ENCODE measurements around the gene KCNN3.
A peak's percentile ranks its signal among the peaks of the same experiment; 100 is the strongest.

Gene KCNN3

GRCh38 chr1:154744352-154745035 is 125.6 kb downstream of the KCNN3 start:
- intact Hi-C loops (cut with DNase I) = no loop called here
- DNase-seq = peak in 1 of 10 donors; percentile 79

- peak in 1 of 10 donors; percentile 10 for DNase-seq
- intact Hi-C loops (cut with DNase I) = no loop called here
Measured at GRCh38 chr1:154743526-154744036, 126.5 kb downstream of the KCNN3 start.

GRCh38 chr1:154742606-154743005 is 127.5 kb downstream of the KCNN3 start:
- peak in 1 of 10 donors; percentile 59 for DNase-seq
- intact Hi-C loops (cut with DNase I) = no loop called here

- intact Hi-C loops (cut with DNase I) = no loop called here
Measured at GRCh38 chr1:154741741-154742495, 128.2 kb downstream of the KCNN3 start.

GRCh38 chr1:154741327-154741726 is 128.8 kb downstream of the KCNN3 start:
- intact Hi-C loops (cut with DNase I) = no loop called here
- DNase-seq = no peak

More at GRCh38 chr1:154741741-154742495, 128.2 kb downstream of the KCNN3 start:
- peak in 1 of 10 donors; percentile 62 for DNase-seq

GRCh38 chr1:154739654-154740053 is 130.4 kb downstream of the KCNN3 start:
- intact Hi-C loops (cut with DNase I) = no loop called here
- no peak for DNase-seq

GRCh38 chr1:154736841-154737240 is 133.2 kb downstream of the KCNN3 start:
- intact Hi-C loops (cut with DNase I) = no loop called here
- DNase-seq = peak in 1 of 10 donors; percentile 31

- no peak for DNase-seq
- intact Hi-C loops (cut with DNase I) = no loop called here
Measured at GRCh38 chr1:154735804-154736168, 134.3 kb downstream of the KCNN3 start.

GRCh38 chr1:154735061-154735803 is 134.8 kb downstream of the KCNN3 start:
- intact Hi-C loops (cut with DNase I) = no loop called here
- no peak for DNase-seq

- intact Hi-C loops (cut with DNase I) = no loop called here
- no peak for DNase-seq
Measured at GRCh38 chr1:154733621-154734020, 136.5 kb downstream of the KCNN3 start.

- peak in 1 of 10 donors; percentile 74 for DNase-seq
- intact Hi-C loops (cut with DNase I) = no loop called here
Measured at GRCh38 chr1:154730986-154731489, 139.0 kb downstream of the KCNN3 start.

GRCh38 chr1:154730259-154730658 is 139.8 kb downstream of the KCNN3 start:
- DNase-seq = no peak
- intact Hi-C loops (cut with DNase I) = no loop called here

- DNase-seq = no peak
- intact Hi-C loops (cut with DNase I) = loop anchor here (10.0 kb wide), 1 partner anchor 355 kb away; no protein-coding TSS in a partner anchor
Measured at GRCh38 chr1:154729577-154729976, 140.5 kb downstream of the KCNN3 start.

- DNase-seq = no peak
- intact Hi-C loops (cut with DNase I) = loop anchor here (10.0 kb wide), 1 partner anchor 354 kb away; no protein-coding TSS in a partner anchor
Measured at GRCh38 chr1:154729031-154729442, 141.0 kb downstream of the KCNN3 start.

GRCh38 chr1:154726896-154727753 is 143.0 kb downstream of the KCNN3 start:
- intact Hi-C loops (cut with DNase I) = loop anchor here (10.0 kb wide), 1 partner anchor 352 kb away; no protein-coding TSS in a partner anchor
- DNase-seq = no peak

GRCh38 chr1:154726443-154726842 is 143.6 kb downstream of the KCNN3 start:
- no peak for DNase-seq
- intact Hi-C loops (cut with DNase I) = loop anchor here (10.0 kb wide), 1 partner anchor 352 kb away; no protein-coding TSS in a partner anchor

GRCh38 chr1:154725865-154726264 is 144.2 kb downstream of the KCNN3 start:
- intact Hi-C loops (cut with DNase I) = loop anchor here (10.0 kb wide), 1 partner anchor 351 kb away; no protein-coding TSS in a partner anchor
- no peak for DNase-seq

- intact Hi-C loops (cut with DNase I) = loop anchor here (10.0 kb wide), 1 partner anchor 346 kb away; no protein-coding TSS in a partner anchor
- DNase-seq = no peak
Measured at GRCh38 chr1:154720328-154721297, 149.5 kb downstream of the KCNN3 start.
